Eye (tissue), 1 donor: ENCODE results near the gene U2AF2.
A peak's percentile ranks its signal among the peaks of the same experiment; 100 is the strongest.

Experiments used
- DNase-seq: peaks from one replicate; pipeline ENCODE4 v3.0.0-alpha.2; 2015

The U2AF2 gene

GRCh38 chr19:55677572-55678028 lies 22.8 kb downstream of the U2AF2 start:
- DNase-seq: no peak

- no peak for DNase-seq
Observed at GRCh38 chr19:55678121-55678671, 23.4 kb downstream of the U2AF2 start.

- DNase-seq: no peak
Observed at GRCh38 chr19:55679343-55680257, 24.8 kb downstream of the U2AF2 start.

GRCh38 chr19:55680339-55681130 lies 25.7 kb downstream of the U2AF2 start:
- no peak for DNase-seq

GRCh38 chr19:55681131-55682092 lies 26.6 kb downstream of the U2AF2 start:
- no peak for DNase-seq

GRCh38 chr19:55683449-55684261 lies 28.8 kb downstream of the U2AF2 start:
- no peak for DNase-seq

GRCh38 chr19:55684946-55685681 lies 30.3 kb downstream of the U2AF2 start:
- DNase-seq: no peak

- DNase-seq: no peak
Observed at GRCh38 chr19:55685776-55686175, 30.9 kb downstream of the U2AF2 start.

GRCh38 chr19:55686311-55687050 lies 31.6 kb downstream of the U2AF2 start:
- no peak for DNase-seq

- no peak for DNase-seq
Observed at GRCh38 chr19:55687281-55688201, 32.7 kb downstream of the U2AF2 start.

GRCh38 chr19:55688422-55689218 lies 33.8 kb downstream of the U2AF2 start:
- DNase-seq: peak; percentile 50

- no peak for DNase-seq
Observed at GRCh38 chr19:55689411-55690108, 34.7 kb downstream of the U2AF2 start.

- DNase-seq: no peak
Observed at GRCh38 chr19:55690109-55690768, 35.4 kb downstream of the U2AF2 start.

- DNase-seq: no peak
Observed at GRCh38 chr19:55690769-55691545, 36.1 kb downstream of the U2AF2 start.

- no peak for DNase-seq
Observed at GRCh38 chr19:55691561-55692481, 37.0 kb downstream of the U2AF2 start.
